AG09309 (cell line): Measurements from ENCODE around the gene AK8.

ENCODE experiments used
- DNase-seq: peaks from one replicate; pipeline ENCODE4 v3.0.0-alpha.2; 2010; ENCODE audit warnings: low read depth
- H3K4me3 ChIP-seq: 2 replicates; pipeline ENCODE4 v1.5.1; 2011; ENCODE audit warnings: mild to moderate bottlenecking, low read depth, low read length, moderate library complexity; ENCODE audit not compliant: control insufficient read depth
- CTCF ChIP-seq: IDR thresholded peaks from 2 replicates; pipeline ENCODE4 v1.5.1; 2011; ENCODE audit warnings: mild to moderate bottlenecking, low read depth, low read length, inconsistent platforms; ENCODE audit not compliant: insufficient read depth, control insufficient read depth; ENCODE audit errors: missing control alignments

AK8 gene

GRCh38 chr9:132802121-132802795, 75.8 kb downstream of the AK8 start:
- DNase-seq, result no peak
- H3K4me3 ChIP-seq, result no peak overlapping the region
- no peak for TF ChIP-seq CTCF

- DNase-seq, result no peak
- no peak for TF ChIP-seq CTCF
Observed at GRCh38 chr9:132801659-132802058, 76.4 kb downstream of the AK8 start.

GRCh38 chr9:132800038-132800648, 77.9 kb downstream of the AK8 start:
- peak; percentile 80 for TF ChIP-seq CTCF
- H3K4me3 ChIP-seq, result no peak overlapping the region
- DNase-seq, result peak; percentile 5

More at GRCh38 chr9:132801659-132802058, 76.4 kb downstream of the AK8 start:
- no peak overlapping the region for H3K4me3 ChIP-seq

- H3K4me3 ChIP-seq, result no peak overlapping the region
- no peak for TF ChIP-seq CTCF
- DNase-seq, result no peak
Observed at GRCh38 chr9:132798817-132799790, 79.0 kb downstream of the AK8 start.

- no peak overlapping the region for H3K4me3 ChIP-seq
- no peak for DNase-seq
- no peak for TF ChIP-seq CTCF
Observed at GRCh38 chr9:132797861-132798659, 80.0 kb downstream of the AK8 start.
